OCI-LY3 (cell line): ENCODE data around the gene ACTL10.

Experiments used
- EZH2phosphoT487 ChIP-seq: fragments of 200-600 bp; shearing (Covaris generic); IDR thresholded peaks from 2 replicates; pipeline ENCODE4 v1.6.1; 2018; ENCODE audit warnings: antibody characterized with exemption, mixed run types, low read depth
- TF ChIP-seq, protein P1 (sequence below): fragments of 200-600, 300-600 bp; sonication (generic); IDR thresholded peaks from 2 replicates; pipeline ENCODE4 v1.5.1; 2014; ENCODE audit warnings: antibody characterized with exemption, low read length, low read depth

DNA sequence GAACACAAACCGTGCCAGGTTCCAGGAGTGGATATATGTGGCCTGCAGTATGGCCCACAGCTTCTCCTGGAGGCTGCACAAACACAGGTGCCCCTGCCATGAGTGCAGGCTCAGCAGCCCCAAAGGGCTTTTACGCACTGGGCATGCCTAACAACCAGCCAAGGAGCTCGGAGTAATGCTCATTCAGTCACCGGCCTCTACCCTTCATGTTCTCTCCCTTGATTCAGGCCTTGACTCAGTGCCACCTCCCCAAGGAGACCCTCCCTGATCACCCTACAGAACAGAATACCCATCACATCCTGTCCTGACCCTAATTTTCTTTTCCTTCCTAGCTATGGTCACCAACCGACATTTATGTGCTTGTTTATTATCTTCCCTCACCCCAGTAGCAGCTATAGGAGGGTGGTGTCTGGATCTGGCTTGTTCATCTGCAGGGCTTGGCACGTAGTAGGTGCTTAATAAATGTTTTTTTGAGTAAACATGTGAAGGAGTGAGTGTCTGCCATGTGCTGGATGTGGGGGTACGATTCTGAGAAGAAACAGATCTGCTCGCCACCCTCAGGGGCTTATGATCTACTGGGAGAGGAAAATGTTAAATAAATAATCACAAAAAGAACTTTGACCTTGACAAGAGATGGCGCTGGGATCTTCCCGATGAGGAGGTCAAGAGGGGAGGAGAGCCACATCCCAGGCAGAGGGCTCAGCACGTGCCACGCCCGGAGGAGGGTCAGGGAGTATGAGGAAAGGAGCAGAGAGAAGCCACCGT is 44.1 kb downstream of the ACTL10 start:
- TF ChIP-seq, protein P1, sequence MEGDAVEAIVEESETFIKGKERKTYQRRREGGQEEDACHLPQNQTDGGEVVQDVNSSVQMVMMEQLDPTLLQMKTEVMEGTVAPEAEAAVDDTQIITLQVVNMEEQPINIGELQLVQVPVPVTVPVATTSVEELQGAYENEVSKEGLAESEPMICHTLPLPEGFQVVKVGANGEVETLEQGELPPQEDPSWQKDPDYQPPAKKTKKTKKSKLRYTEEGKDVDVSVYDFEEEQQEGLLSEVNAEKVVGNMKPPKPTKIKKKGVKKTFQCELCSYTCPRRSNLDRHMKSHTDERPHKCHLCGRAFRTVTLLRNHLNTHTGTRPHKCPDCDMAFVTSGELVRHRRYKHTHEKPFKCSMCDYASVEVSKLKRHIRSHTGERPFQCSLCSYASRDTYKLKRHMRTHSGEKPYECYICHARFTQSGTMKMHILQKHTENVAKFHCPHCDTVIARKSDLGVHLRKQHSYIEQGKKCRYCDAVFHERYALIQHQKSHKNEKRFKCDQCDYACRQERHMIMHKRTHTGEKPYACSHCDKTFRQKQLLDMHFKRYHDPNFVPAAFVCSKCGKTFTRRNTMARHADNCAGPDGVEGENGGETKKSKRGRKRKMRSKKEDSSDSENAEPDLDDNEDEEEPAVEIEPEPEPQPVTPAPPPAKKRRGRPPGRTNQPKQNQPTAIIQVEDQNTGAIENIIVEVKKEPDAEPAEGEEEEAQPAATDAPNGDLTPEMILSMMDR = no peak
- TF ChIP-seq EZH2phosphoT487 = no peak
